GM12878 (cell line): ENCODE results near the gene DYNC1I1. TPM values are rescaled to one million over a fixed set of nuclear protein-coding genes. Genes with fewer than 3 reads are reported as not detected.

ENCODE experiments used
- ATAC-seq: fragments of 200-7000 bp; cut with Tn5 transposase; 3 replicates; pipeline ENCODE4 v1.9.1; 2020; ENCODE audit warnings: mild to moderate bottlenecking, moderate library complexity
- BruUV-seq: library from RNA; stranded (reverse); fragments of 400-500 nt; replicated peaks from 2 replicates; lab custom pipeline; 2021; lab: Mats Ljungman, UMichigan
- CTCF ChIA-PET: fragments of 300-600 bp; sonication (Branson Sonifier 250); formaldehyde crosslinking; extraction: SDS; loops from one replicate; lab custom pipeline; 2021; ENCODE audit warnings: inconsistent platforms; lab: Yijun Ruan, JAX
- POLR2A ChIA-PET: fragments of 350-600 bp; formaldehyde crosslinking; extraction: SDS; loops from one replicate; lab custom pipeline; 2021; ENCODE audit warnings: inconsistent platforms; lab: Charles Lee
- RAD21 ChIA-PET: fragments of 300-600 bp; sonication (Branson Sonifier 250); formaldehyde crosslinking; loops from one replicate; lab custom pipeline; 2023; ENCODE audit warnings: antibody characterized with exemption; ENCODE audit not compliant: unreplicated experiment; lab: Charles Lee
- SMC1A ChIA-PET: fragments of 300-600 bp; sonication (Branson Sonifier 250); formaldehyde crosslinking; loops from one replicate; lab custom pipeline; 2023; ENCODE audit not compliant: unreplicated experiment, uncharacterized antibody; lab: Charles Lee
- DNase-seq: peaks from one replicate; pipeline ENCODE4 v3.0.0-alpha.2; 2011; ENCODE audit warnings: low read depth, low spot score
- FAIRE-seq: peaks from 3 replicates; lab custom pipeline; 2011; peaks lifted over from hg19 to GRCh38; lab: Jason Lieb, UNC
- H2AFZ ChIP-seq: 2 replicates; pipeline ENCODE4 v1.6.0; 2011; ENCODE audit warnings: low read depth, low read length, control low read depth; ENCODE audit not compliant: control insufficient read depth
- H3K27ac ChIP-seq: 2 replicates; pipeline ENCODE4 v1.5.1; 2011; ENCODE audit warnings: control low read depth; ENCODE audit not compliant: control insufficient read depth, insufficient read depth
- H3K27me3 ChIP-seq, 2 experiments: replicated peaks in 1 of 2; 2 replicates each; pipeline versions ENCODE4 v1.6.0 to v1.6.1; 2011; ENCODE audit warnings: low read length in 1 of 2; ENCODE audit not compliant: control insufficient read depth in 2 of 2, insufficient read depth in 2 of 2
- H3K36me3 ChIP-seq, 2 experiments: 2 replicates each; pipeline ENCODE4 v1.5.1; 2011; ENCODE audit warnings: low read length in 1 of 2; ENCODE audit not compliant: control insufficient read depth in 2 of 2, insufficient read depth in 2 of 2
- H3K4me1 ChIP-seq: 2 replicates; pipeline ENCODE4 v1.6.1; 2011; ENCODE audit warnings: mild to moderate bottlenecking, low read length, moderate library complexity, mixed read lengths; ENCODE audit not compliant: control insufficient read depth, insufficient read depth
- H3K4me2 ChIP-seq: 2 replicates; pipeline ENCODE4 v1.6.0; 2011; ENCODE audit warnings: control low read depth; ENCODE audit not compliant: control insufficient read depth, insufficient read depth
- H3K4me3 ChIP-seq: fragments of 200-600 bp; sonication (generic); 2 replicates; pipeline ENCODE4 v1.5.1; 2016
- H3K79me2 ChIP-seq: 2 replicates; pipeline ENCODE4 v1.6.0; 2011; ENCODE audit warnings: low read length; ENCODE audit not compliant: control insufficient read depth, insufficient read depth
- H3K9ac ChIP-seq: 2 replicates; pipeline ENCODE4 v1.8.0; 2011; ENCODE audit warnings: low read length, control low read depth, mixed read lengths; ENCODE audit not compliant: control insufficient read depth, insufficient read depth
- H3K9me3 ChIP-seq: replicated peaks from 3 replicates; pipeline ENCODE4 v1.5.1; 2011; ENCODE audit warnings: mild to moderate bottlenecking, low read length; ENCODE audit not compliant: control insufficient read depth, insufficient read depth
- H4K20me1 ChIP-seq: 2 replicates; pipeline ENCODE4 v1.6.0; 2011; ENCODE audit not compliant: control insufficient read depth, insufficient read depth
- BMI1 ChIP-seq: fragments of 450-650 bp; IDR thresholded peaks from 2 replicates; pipeline ENCODE4 v1.6.1; 2016; ENCODE audit warnings: mild to moderate bottlenecking, moderate library complexity, borderline replicate concordance
- CREB1 ChIP-seq: IDR thresholded peaks from 2 replicates; pipeline ENCODE4 v1.6.1; 2012; ENCODE audit warnings: low read depth, mild to moderate bottlenecking, inconsistent platforms
- HDGF ChIP-seq: fragments of 450-650 bp; IDR thresholded peaks from 2 replicates; pipeline ENCODE4 v1.6.1; 2016; ENCODE audit warnings: antibody characterized with exemption
- MAX ChIP-seq: IDR thresholded peaks from 2 replicates; pipeline ENCODE4 v1.6.1; 2012; ENCODE audit warnings: low read depth, low read length, improper control_type of control experiment
- MEF2B ChIP-seq: fragments of 450-650 bp; IDR thresholded peaks from 2 replicates; pipeline ENCODE4 v1.6.1; 2018; ENCODE audit warnings: mild to moderate bottlenecking, moderate library complexity; ENCODE audit not compliant: partially characterized antibody, poor library complexity, severe bottlenecking
- MXI1 ChIP-seq: fragments of 150-350 bp; IDR thresholded peaks from 2 replicates; pipeline ENCODE4 v1.6.1; 2011; ENCODE audit warnings: low read depth, mild to moderate bottlenecking, inconsistent platforms, low read length, improper control_type of control experiment
- MYB ChIP-seq: fragments of 150-350 bp; IDR thresholded peaks from 2 replicates; pipeline ENCODE4 v1.6.1; 2014; ENCODE audit warnings: mild to moderate bottlenecking, low read depth, low read length, borderline replicate concordance
- MYC ChIP-seq: IDR thresholded peaks from 2 replicates; pipeline ENCODE4 v1.6.1; 2011; ENCODE audit warnings: mild to moderate bottlenecking, low read length, moderate library complexity, inconsistent platforms; ENCODE audit not compliant: insufficient read depth, insufficient replicate concordance, insufficient read length, severe bottlenecking
- NFIC ChIP-seq: IDR thresholded peaks from 2 replicates; pipeline ENCODE4 v1.6.1; 2012; ENCODE audit warnings: low read depth, mild to moderate bottlenecking, inconsistent platforms, low read length, moderate library complexity
- NR2C2 ChIP-seq: IDR thresholded peaks from 2 replicates; pipeline ENCODE4 v1.6.1; 2011; ENCODE audit warnings: borderline replicate concordance, low read depth; ENCODE audit not compliant: control insufficient read depth, insufficient read length
- NRF1 ChIP-seq: conservative IDR thresholded peaks from 2 replicates; pipeline ENCODE4 v1.6.1; 2011; ENCODE audit warnings: mild to moderate bottlenecking, low read depth, low read length, improper control_type of control experiment
- POU2F2 ChIP-seq: IDR thresholded peaks from 3 replicates; pipeline ENCODE4 v1.6.1; 2011; ENCODE audit warnings: low read depth, mild to moderate bottlenecking, low read length, borderline replicate concordance
- RFX5 ChIP-seq: IDR thresholded peaks from 2 replicates; pipeline ENCODE4 v1.6.1; 2011; ENCODE audit warnings: low read depth, low read length, improper control_type of control experiment
- SMC3 ChIP-seq: IDR thresholded peaks from 2 replicates; pipeline ENCODE4 v1.6.1; 2011; ENCODE audit warnings: low read length, improper control_type of control experiment, borderline replicate concordance
- STAT3 ChIP-seq: IDR thresholded peaks from 2 replicates; pipeline ENCODE4 v1.6.1; 2011; ENCODE audit warnings: low read depth, low read length, improper control_type of control experiment
- TARDBP ChIP-seq: IDR thresholded peaks from 2 replicates; pipeline ENCODE4 v1.6.1; 2016; ENCODE audit warnings: borderline replicate concordance
- ZNF24 ChIP-seq: fragments of 450-650 bp; IDR thresholded peaks from 2 replicates; pipeline ENCODE4 v1.6.1; 2017; ENCODE audit warnings: antibody characterized with exemption, mild to moderate bottlenecking
- WGBS: methylation state at CpG from one replicate; pipeline ENCODE4 v1.1.6; 2016; ENCODE audit warnings: low lambda C conversion rate; ENCODE audit not compliant: insufficient replicate concordance, insufficient coverage; ENCODE audit errors: missing lambda C conversion rate; 5-methylcytosine and 5-hydroxymethylcytosine counted together
- in situ Hi-C: fragments of 300-500 bp; cut with MboI; formaldehyde crosslinking; loops from 9 replicates; pipeline ENCODE4 v1.14.3; 2018; ENCODE audit warnings: mixed read lengths
- intact Hi-C: fragments of 100-400 bp; cut with micrococcal nuclease; formaldehyde crosslinking; loops from one replicate; pipeline ENCODE4 v1.14.2; 2022; ENCODE audit not compliant: unreplicated experiment
- polyA plus RNA-seq, 11 experiments: library from polyadenylated mRNA; depleted of rRNA in 4 of 11; unstranded in 6 of 11; stranded (reverse) in 5 of 11; fragments of >200 nt; fragmentation: Nextera tagmentation in 4 of 11; fragmentation: Illumina TruSeq in 1 of 11; extraction: Ambion mirVana in 4 of 11; extraction: Trizol in 1 of 11; gene quantifications; 1 replicate in 1 of 11; 2 replicates in 10 of 11; pipeline versions ENCODE4 v1.2.1 to v1.2.3, GENCODE V29; 2011 to 2016; ENCODE audit warnings: inconsistent platforms in 2 of 11, missing spikeins in 2 of 11, low read depth in 1 of 11
- total RNA-seq, 4 experiments: library from RNA; depleted of rRNA in 3 of 4; stranded (reverse); fragments of >200 nt in 3 of 4; fragmentation: Illumina TruSeq in 1 of 4; extraction: Trizol in 1 of 4; gene quantifications; 2 replicates each; pipeline versions ENCODE4 v1.2.1 to v1.2.3, GENCODE V29; 2013 to 2021

Gene DYNC1I1
- total and polyA plus RNA-seq, 10 of the 15 experiments (the other 5 are each of a cell fraction or from before 2014, with no cell fraction given) = 0.05 to 0.91 (median 0.14) TPM; not detected in 3

- in situ Hi-C loops = no loop called here
- ChIA-PET RAD21 (no interaction called here), CTCF (no interaction called here), POLR2A (no interaction called here), SMC1A (no interaction called here)
- Histone ChIP-seq H4K20me1 (no peaks in the 10 kb centered on the region), H3K79me2 (no peaks in the 10 kb centered on the region), H3K4me1 (no peaks in the 10 kb centered on the region), H3K36me3 (no peaks in the 10 kb centered on the region), H3K9ac (no peak overlapping the region), H3K27me3 (no peaks in the 10 kb centered on the region), H3K9me3 (no peaks in the 10 kb centered on the region), H3K27ac (no peak overlapping the region), H3K4me2 (no peak overlapping the region), H2AFZ (no peak overlapping the region)
- DNase-seq (no peak), ATAC-seq (no peak)
- no TSS peak for BruUV-seq
- WGBS = 18% methylated on average over 6 of the region's 6 CpGs
- TF ChIP-seq MYB (no peak), BMI1 (no peak), TARDBP (no peak), SMC3 (no peak), MEF2B (no peak), HDGF (no peak), NR2C2 (no peak), ZNF24 (no peak), POU2F2 (no peak), NRF1 (no peak), CREB1 (no peak), RFX5 (no peak), MAX (no peak), MXI1 (no peak), STAT3 (no peak), MYC (no peak), NFIC (no peak)
- TF ChIP-seq, all 136 proteins: peak for 0
- H3K4me3 ChIP-seq = no peak overlapping the region
- FAIRE-seq = no peak
- intact Hi-C loops = no loop called here
These were observed 199.4 kb downstream of the DYNC1I1 start for GRCh38 chr7:95971716-95972115.
